A673 (cell line): ENCODE results near the gene GFPT1.

ENCODE experiments used
- EZH2 ChIP-seq: fragments of 200-600 bp; sonication (generic); IDR thresholded peaks from 2 replicates; pipeline ENCODE4 v1.6.1; 2017; ENCODE audit warnings: borderline replicate concordance, low read depth, mild to moderate bottlenecking, mixed read lengths, antibody characterized with exemption, low read length; ENCODE audit not compliant: poor library complexity, severe bottlenecking
- TF ChIP-seq, protein P1 (sequence below): fragments of 300-800, 200-600 bp; sonication (generic); conservative IDR thresholded peaks from 2 replicates; pipeline ENCODE4 v1.5.1; 2017; ENCODE audit warnings: low read depth, mild to moderate bottlenecking, antibody characterized with exemption, low read length, moderate library complexity, mixed read lengths

DNA sequence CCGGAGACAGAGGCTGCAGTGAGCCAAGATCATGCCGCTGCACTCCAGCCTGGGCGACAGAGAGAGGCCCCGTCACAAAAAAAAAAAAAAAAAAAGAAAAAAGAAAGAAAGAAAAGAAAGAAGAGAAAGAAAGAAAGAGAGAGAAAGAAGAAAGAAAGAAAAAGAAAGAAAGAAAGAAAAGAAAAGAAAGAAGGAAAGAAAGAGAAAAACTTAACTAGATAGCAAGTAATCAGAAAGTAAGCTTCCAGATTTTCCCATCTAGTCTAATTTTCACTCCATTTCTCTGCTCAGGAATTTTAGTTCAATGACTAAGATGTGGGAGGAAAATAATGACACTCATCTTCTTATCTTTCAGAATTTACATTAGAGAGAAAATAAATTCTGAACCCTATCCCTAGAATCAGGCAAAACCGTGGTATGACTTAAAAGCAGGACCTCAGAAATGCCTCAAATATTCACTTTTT is 2.4 kb downstream of the GFPT1 start:
- TF ChIP-seq, protein P1, sequence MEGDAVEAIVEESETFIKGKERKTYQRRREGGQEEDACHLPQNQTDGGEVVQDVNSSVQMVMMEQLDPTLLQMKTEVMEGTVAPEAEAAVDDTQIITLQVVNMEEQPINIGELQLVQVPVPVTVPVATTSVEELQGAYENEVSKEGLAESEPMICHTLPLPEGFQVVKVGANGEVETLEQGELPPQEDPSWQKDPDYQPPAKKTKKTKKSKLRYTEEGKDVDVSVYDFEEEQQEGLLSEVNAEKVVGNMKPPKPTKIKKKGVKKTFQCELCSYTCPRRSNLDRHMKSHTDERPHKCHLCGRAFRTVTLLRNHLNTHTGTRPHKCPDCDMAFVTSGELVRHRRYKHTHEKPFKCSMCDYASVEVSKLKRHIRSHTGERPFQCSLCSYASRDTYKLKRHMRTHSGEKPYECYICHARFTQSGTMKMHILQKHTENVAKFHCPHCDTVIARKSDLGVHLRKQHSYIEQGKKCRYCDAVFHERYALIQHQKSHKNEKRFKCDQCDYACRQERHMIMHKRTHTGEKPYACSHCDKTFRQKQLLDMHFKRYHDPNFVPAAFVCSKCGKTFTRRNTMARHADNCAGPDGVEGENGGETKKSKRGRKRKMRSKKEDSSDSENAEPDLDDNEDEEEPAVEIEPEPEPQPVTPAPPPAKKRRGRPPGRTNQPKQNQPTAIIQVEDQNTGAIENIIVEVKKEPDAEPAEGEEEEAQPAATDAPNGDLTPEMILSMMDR, result no peak
- no peak for TF ChIP-seq EZH2
